CD1c-positive myeloid dendritic cell (primary cell): ENCODE data around the gene GABBR2.

ENCODE experiments used
- DNase-seq: peaks from one replicate; pipeline ENCODE4 v3.0.0-alpha.2; 2016; ENCODE audit errors: extremely low spot score

GABBR2 gene

DNA sequence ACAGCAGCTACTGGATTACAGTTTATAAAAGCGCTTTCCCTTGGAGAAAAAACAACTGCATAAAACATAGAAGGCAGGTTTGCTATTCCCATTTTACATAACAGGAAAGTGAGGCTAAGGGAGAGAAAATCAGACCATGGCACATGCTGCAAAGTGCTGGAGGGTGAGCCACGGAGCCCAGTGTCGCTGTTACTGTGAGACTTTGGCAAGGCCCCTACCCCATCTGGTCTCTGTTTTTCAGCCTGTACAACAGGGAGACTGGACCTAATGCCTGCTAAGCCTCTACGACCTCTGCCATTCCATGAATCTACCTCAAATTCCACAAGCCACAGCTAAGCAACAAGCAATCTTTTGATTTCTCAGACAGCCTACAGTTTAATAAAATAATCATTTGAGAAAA lies 139.2 kb downstream of the GABBR2 start:
- no peak for DNase-seq

DNA sequence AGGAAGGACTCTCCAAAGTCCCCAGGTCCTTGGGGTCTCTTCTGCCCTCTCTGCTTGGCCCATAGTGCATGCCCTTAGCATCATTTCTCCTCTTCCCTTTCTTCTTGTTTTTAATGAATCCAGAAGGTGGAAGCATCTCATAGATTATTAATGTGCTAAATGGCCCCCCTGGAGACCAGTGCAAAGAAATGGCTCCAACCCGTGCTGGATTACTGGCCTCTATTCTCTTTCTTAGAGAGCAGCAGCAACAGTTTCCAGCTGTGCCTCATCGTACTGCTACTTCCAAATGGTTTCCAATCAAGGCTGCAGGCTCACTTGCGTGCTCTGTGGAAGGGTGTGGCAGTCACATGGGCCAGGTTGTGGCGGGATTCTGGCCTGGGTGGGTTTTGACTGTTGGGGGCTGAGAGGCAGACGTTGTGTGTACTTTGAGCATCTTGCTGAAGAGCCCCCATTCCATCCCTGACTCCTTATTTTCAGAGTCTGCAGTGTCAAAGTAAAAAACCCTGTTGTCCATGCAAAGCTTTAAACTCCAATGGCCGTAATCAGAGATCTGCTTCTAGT lies 139.7 kb downstream of the GABBR2 start:
- no peak for DNase-seq

DNA sequence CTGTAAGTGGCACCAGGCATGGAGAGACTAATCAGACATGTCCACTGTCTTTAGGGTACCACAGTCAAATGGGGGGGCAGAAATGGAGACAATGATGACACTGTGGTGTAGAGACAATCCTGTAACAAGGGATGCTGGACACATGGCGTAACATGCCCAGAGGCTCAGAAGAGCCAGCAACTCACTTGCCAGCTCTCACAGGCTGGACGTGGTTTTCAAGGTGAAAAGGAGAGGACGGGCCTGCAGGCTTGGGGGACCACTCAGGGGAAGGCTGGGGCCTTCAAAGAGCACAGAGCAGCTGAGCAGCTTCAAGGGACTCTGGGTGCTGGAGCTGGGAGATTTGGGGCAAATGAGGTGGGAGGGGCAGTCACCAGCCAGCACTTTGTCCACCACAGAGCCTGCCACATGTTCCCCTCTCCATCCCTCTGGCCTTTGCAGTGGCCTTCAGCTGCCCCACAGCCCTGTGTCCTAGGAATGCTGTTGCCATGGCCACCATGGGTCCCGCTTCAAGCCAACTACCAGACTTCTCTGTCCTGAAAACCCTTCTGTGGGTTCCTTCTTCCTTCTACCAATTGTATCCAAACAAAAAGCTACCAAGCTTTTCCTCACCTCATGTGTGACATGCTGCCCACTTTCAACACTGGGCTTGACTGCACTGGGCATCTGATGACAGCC lies 140.4 kb downstream of the GABBR2 start:
- no peak for DNase-seq

DNA sequence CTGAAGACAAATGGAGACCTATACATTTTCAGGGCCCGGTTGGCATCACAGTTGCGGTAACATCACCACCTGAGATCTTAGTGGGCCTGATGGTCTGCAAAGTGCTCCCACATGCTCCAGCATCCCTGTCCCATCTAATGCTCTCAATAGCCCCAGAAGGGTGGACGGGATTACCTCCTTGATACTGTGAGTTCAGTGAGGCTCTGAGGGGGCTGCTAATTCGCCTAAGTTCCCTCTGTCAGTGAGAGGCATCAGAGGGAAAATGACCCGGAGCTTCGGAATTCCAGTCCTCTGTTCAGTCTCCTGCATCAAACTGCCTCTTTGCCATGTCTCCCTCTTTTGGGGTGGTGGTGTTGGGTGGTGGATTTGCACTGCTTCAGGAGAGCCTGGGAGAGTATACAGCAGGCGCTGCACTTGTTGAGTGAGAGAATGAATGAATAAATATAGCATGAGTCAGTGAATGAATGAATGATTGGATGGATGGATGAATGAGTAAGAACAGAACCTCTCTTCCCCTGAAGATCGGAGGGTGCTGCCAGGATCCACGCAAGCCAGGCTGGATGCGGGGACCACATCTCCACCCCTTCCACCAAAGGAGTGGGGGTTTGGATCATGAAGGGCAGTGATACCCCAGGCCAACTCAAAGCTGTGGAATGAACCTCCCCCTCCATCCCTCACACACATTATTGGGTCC lies 141.0 kb downstream of the GABBR2 start:
- DNase-seq = no peak

DNA sequence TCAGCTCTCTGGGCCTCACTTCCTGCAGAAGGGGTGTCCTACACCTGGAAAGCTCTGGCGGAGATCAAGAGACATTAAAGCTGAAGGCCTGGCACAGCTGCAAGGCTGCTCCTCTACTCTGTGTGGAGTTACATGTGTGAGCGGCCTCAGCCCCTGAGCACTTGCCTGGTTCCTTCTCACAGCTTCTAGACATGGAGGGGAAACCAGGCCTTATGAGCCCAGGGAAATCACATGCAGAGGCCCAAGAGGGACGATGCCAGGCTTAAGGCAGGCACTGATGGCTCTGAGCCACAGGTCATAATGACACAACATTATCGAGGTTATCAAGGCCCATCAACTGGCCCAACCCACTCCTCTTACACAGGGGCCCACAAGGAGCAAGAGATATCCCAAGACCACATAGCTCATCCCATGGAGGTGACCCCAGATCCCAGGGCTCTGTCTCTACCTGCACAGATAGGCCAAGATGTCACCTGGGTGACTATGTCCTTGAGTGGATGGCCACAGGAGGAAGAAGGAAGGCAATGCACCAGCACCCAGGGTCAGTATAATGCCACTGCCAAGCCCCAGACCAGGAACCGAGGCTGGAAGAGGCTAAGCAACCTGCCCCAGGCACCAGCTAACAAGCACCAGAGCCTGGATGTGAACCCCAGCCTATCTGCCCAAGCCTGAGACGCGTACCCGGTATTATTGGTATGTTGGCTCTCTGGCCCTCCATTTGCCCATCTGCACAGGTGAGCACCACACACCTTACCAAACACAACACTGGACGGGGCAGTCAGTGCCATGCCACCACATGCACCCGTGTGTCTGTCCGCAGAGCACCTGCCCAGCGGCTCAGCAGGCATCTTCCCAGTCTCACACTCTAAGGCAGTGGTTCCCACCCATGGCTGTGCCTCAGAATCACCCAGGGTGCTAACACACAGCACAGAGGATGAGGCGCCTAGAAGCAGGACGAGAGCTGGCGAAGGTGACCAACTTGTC lies 143.3 kb downstream of the GABBR2 start:
- DNase-seq = no peak

DNA sequence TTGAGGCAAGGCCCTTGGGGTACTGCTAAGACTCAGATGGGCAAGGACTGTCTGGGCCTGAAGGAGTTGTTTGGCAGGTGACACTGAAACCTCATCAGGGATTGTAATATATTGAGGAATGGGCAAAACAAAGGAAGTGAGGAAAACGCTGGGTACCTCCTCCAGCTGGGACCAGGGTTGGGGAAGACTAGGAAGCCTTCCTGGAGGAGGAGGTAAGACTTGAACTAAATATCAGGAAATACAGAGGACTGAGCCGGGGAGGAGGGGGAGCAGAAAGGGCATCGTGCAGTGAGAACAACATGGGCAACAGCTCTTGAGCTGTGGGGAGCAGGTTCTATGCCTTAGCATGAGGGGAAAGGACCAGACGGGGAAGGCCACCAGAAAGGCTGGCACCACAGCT lies 144.0 kb downstream of the GABBR2 start:
- no peak for DNase-seq

DNA sequence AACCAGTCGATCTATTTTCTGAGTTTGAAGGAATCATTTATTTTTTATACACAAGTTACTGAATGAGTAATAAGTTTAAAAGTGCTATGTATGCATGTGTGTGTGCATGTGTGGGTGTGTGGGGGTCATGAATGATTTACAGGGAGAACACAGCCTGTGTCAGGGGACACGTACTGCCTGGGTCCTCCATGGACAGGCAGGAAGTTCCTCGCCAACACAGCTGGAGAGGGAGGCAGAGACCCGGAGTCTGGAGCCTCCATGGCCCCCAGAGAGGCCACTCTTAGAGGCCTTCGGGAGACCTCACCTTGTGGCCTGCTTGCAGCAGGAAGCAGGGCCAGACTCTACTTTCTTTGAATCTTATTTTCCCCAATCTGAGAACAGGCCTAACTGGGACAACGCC lies 144.7 kb downstream of the GABBR2 start:
- DNase-seq = no peak

DNA sequence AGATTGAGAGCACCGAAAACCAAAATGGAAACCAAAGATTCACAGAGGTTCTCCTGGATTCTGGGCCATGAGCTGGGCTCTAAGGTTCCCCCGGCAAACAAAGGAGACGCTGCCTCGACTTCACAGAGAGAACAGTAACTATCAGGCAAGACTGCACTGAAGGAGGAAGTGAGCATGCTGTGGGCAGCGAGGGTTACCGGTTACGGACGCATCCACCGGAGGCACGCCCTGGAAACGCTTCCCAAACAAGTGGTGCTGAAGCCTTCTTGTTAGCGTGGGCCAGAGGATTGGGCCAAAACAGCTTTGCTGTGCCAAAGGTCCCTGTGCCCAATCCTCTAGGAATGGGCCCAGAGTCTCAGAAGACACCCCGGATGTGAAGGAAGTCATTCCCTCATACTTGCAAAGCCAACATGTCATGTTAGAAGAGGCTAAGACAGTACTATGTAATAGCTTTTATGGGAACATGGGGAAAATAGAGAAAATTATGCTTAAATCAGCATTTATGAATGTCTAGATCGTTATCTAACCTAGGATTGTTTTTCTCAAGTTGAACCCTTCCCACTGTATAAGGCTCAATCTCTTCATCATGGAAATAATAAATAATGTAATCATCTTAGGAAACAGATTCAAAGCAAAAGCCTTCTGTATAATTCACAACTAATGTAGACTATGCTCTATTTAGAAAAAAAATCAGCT lies 145.4 kb downstream of the GABBR2 start:
- DNase-seq = peak; percentile 22

DNA sequence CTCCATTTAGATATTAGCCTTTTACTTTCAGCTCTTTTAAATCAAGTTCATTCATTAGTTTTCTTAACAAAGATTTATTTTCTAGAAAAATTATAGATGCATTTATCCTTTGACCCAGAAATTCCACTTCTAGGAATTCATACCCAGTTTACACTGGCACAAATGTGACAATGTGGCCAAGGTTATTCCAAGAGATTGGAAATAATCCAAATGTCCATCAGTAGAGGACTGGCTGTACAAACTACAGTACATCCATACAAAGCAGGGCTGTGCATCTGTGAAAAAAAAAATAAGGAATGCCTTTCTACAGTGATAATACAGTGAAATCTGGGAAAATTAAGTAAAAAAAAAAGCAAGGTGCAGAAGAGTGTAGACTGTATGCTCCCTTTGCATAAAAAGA lies 149.2 kb downstream of the GABBR2 start:
- DNase-seq = no peak

DNA sequence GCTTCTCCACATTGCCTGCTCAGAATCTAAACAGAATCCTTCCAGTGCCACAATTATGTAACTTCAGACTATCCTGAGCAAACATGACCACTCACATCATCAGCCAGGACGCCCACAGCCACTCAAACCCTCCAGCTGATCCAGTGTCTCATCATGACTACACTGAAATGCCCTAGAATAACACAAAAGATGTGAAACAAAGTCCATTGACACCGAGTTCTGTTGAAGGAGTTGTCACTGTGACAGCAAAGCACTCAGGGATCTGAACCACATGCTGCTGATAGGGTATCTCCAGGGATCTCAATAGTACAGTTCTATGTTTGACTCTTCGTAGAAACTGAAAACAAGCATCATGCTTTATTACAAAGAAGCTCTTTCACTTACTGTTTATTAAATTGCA lies 150.2 kb downstream of the GABBR2 start:
- no peak for DNase-seq

DNA sequence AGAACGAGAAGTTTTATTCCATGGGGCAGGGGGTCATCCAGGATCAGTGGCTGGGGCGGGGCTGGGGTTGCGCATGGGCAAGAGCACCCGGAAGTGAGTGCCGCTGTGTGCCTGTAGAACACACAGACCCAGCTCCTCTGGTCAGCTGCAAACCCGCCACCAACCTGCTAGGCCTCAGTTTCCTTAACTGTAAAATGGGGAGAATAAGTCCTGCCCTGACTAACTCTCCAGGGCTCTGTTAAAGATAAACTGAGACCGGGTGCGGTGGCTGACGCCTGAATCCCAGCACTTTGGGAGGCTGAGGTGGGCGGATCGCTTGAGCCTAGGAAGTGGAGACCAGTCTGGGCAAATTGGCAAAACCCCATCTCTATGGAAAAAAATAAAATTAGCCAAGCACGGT lies 152.2 kb downstream of the GABBR2 start:
- DNase-seq = no peak

DNA sequence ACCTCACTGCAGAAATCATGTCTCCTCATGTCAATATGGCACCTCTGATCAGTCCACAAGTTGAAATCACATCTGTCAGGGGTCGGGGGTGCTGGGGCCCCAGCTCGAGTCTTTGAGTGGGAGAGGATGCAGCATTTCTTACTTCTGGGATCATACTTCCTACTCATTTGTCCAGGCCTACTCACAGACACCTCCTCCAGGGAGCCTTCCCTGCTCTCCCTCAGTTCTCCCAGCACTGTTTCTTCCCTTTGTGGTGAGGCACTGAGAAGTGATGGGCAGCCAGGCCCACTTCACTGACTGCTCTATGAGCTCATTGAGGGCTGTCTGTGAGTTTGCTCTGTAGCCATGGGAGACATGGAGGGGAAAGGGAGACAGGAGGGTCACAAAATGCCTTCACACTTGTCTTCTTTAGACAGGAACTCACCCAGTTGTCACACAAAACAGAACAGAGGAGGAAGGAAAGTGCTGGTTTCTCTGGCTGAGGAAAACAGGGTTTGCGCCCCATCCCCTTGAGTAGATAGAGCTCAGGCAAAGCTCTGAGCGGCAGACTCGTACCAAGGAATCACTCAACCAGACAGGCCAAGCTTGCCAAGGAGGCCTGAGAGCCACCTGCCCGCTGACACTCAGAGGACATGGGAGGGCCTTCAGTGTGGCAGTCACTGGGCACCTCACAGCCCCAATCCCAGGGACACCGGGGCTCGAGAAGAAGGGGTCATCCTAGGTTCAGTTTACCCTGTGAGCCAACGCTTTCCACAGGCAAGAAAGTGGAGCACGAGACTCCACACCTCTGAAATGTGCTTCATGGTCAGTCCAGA lies 152.9 kb downstream of the GABBR2 start:
- no peak for DNase-seq

DNA sequence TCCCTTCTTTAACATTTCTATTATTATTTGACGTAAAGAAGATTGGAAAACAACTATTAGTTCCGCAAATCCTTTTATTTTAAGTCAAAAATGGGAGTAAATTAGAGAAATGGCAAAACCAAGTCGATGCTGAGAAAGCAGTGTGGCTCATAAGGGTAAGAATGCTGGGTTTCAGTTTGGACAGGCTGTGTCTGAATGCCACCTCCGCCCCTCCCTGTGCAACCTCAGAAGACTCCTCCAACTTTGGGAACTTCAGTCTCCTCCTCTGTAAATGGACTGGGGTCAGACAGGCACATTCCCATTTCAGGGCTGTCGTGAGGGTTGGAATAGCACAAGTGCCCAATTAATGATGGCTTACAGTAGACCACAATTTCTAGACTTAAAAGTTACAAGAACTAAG lies 154.0 kb downstream of the GABBR2 start:
- DNase-seq = no peak

DNA sequence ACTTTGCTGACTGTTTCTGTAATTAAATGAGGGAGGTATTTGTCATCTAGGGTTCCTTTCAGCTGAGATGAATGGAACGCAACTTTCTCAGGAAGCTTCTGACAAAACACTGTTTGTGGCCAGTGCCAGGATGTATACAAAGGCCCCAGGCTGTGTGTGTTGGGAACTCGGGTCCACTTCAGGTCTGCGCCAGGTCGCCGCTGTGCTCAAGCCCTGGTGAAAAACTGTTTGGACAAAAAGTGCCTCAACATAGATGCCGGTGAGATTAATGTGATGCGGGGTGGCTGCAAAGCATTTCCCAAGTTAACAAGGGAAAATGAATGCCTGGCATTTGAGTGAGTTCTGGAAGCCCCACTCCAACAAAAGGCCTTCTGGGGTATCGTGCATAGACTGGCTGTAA lies 156.4 kb downstream of the GABBR2 start:
- no peak for DNase-seq

DNA sequence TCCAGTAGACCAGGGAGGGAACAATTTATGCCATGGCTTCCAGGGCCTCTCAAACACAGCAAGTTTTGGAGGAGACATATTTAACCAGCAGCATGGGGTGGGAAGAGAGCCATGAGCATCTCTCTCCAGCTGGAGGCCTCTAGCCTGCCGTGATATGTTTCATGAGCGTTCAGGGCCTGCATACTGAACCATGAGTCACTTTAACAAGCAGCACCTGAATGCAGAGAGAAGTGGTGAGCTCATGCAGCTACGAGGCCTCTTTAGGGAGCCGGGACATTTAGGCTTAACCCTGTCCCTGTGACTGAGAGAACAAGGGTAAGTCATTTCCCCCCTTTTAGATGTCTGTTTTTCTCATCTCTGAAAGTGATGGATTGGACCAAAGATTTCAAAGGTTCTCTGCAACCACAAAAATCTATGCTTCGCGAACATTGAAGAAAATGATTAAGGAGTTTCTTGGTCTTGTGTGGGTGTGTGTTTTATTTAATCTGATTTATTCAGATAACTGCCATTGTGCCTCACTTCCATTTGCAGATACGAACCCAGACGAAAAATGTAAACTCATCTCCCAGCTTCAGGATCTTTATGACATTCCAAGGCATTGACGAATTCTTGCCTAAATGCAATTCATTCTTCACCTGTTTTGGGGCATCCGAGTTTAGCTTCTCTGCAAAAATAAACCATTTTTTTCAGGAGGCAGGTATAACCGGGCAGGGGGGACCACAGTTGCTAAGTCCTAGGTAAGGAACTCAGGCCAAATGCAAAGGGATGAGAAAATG lies 157.0 kb downstream of the GABBR2 start:
- DNase-seq = no peak

DNA sequence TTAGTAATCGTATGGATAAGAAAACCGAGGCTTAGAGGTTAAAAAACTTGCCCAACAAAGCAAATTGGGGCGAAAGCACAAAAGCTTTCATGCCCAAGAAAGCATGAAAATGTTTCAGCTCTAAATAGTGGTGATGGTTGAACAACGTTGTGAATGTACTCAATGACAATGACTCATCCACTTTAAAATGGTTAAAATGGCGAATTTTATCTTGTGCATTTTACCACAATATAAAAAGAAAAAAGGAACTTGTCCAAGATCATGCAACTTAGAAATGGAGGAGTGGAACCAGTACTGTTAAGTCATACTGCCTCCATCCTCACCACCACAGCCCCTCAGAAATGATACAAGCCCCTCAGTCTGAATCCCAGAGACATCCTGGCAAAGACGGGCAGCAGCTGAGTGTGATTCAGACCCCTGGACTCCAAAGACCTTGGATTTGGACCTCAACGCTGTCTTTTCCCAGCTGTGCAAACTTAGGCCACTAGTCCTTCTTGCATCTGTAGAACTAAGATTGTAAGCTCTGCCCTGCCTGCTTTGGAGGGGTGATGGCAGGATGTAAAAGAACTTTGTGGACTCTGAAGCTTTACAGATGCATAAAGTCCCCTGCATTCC lies 158.4 kb downstream of the GABBR2 start:
- no peak for DNase-seq

DNA sequence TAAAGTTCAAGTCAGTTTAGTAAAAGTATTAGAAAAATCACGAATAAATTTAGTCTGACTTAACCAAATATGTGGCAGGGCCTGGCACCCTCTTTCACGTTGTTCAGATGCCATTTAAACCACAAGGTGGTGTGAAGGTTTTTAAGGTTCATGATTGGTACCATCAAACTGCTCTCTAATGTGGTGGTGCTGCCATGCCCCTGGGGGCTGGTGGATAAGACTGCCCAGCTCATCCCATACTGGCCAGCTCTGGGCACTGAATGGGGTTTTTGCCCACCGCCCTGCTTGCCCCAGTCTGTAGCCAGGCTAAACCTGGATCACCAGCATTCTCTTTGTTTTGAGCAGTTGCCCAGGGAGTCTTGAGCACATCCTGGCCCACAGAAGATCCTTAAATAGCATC lies 159.3 kb downstream of the GABBR2 start:
- no peak for DNase-seq

DNA sequence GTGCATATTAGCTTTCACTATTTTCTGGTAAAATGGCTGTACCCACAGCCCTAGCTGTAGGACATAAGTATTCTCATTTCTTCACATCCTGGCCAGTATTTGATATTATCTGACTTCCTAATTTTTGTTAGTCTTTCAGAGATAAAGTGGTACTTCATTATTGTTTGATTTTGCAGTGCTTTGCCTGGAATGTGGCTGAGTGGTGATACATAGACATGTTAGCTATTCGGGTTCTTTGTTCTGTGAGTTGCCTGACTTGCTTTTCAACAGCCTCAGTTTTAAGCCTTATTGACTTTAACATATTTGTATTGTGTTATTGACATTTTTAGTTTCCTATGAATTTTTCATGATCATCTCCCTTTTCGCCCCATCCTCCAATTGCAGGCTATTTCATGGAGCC lies 161.1 kb downstream of the GABBR2 start:
- no peak for DNase-seq

DNA sequence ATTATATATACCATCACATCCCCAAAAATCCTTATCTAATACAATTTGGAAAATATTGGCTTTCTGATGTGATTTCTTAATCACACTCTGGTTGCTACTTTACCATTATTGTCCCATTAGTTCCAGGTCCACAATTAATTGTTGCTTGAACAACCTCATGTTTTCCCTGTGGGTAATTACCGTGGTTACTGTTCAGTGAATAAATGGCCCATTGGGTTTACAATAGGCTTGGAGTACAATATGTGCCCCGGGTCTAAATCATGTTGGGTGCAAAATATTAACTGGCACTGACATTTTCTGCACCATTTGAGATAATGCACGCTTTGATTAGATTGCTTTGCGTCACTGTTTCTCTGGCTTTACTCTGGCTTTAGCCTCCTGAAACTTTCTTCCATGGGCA lies 163.7 kb downstream of the GABBR2 start:
- no peak for DNase-seq
